GM06990 (cell line): ENCODE results near the gene SCRN1.

Source experiments
- DNase-seq: peaks from one replicate; pipeline ENCODE4 v3.0.0-alpha.2; 2011; ENCODE audit not compliant: insufficient read length; ENCODE audit errors: extremely low read depth
- H3K27me3 ChIP-seq: replicated peaks from 2 replicates; pipeline ENCODE4 v1.6.0; 2011; ENCODE audit warnings: low read length; ENCODE audit not compliant: control insufficient read depth, insufficient read depth
- H3K36me3 ChIP-seq: 2 replicates; pipeline ENCODE4 v1.5.1; 2011; ENCODE audit warnings: low read length; ENCODE audit not compliant: control insufficient read depth, insufficient read depth
- H3K4me3 ChIP-seq: replicated peaks from 2 replicates; pipeline ENCODE4 v1.5.1; 2011; ENCODE audit warnings: low read depth, mild to moderate bottlenecking, control low read depth, low read length
- TF ChIP-seq, protein P1 (sequence below): IDR thresholded peaks from 2 replicates; pipeline ENCODE4 v1.5.1; 2011; ENCODE audit warnings: low read length, control low read depth, mild to moderate bottlenecking, inconsistent platforms; ENCODE audit not compliant: insufficient read depth, poor library complexity, severe bottlenecking

The SCRN1 gene

DNA sequence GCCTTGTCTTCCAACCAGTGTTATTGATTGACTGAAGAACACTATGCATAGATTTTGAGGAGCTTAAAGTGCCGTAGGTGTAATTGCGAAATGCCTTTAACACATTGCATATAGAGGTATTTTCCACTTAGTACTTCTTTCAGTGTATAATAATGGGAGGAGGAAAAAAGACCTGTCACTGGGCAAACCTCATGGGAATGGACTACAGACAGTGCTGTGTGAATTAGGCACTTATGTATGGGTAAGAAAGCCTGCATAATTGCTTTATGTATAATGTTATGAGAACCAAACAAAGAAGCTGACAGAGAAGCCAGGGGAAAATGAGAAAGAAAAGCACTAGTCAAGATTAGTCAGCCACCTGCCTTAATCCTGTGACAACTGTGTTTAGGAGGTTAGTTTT, 12.4 kb upstream of the SCRN1 start:
- TF ChIP-seq, protein P1, sequence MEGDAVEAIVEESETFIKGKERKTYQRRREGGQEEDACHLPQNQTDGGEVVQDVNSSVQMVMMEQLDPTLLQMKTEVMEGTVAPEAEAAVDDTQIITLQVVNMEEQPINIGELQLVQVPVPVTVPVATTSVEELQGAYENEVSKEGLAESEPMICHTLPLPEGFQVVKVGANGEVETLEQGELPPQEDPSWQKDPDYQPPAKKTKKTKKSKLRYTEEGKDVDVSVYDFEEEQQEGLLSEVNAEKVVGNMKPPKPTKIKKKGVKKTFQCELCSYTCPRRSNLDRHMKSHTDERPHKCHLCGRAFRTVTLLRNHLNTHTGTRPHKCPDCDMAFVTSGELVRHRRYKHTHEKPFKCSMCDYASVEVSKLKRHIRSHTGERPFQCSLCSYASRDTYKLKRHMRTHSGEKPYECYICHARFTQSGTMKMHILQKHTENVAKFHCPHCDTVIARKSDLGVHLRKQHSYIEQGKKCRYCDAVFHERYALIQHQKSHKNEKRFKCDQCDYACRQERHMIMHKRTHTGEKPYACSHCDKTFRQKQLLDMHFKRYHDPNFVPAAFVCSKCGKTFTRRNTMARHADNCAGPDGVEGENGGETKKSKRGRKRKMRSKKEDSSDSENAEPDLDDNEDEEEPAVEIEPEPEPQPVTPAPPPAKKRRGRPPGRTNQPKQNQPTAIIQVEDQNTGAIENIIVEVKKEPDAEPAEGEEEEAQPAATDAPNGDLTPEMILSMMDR = no peak
- H3K27me3 ChIP-seq = no peaks in the 10 kb centered on the region
- no peak overlapping the region for H3K4me3 ChIP-seq
- H3K36me3 ChIP-seq = no peaks in the 10 kb centered on the region
- DNase-seq = no peak

DNA sequence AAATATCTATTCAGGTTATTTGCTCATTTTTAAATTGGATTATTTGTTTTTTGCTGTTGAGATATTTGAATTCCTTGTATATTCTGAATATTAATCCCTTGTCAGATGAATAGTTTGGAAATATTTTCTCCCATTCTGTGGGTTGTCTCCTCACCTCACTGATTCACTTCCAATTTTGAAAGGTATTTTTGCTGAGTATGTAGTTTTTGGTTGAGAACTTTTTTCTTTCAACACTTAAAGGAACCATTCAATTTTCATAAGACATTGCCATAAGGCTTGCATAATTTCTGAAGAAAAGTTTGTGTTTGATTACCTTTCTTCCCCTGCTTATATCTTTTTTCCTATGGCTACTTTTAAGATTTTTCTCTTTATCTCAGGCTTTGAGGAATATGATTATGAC, 8.9 kb upstream of the SCRN1 start:
- TF ChIP-seq, protein P1 = no peak
- Histone ChIP-seq H3K36me3 (no peaks in the 10 kb centered on the region), H3K27me3 (no peaks in the 10 kb centered on the region), H3K4me3 (no peak overlapping the region)
- DNase-seq = no peak

DNA sequence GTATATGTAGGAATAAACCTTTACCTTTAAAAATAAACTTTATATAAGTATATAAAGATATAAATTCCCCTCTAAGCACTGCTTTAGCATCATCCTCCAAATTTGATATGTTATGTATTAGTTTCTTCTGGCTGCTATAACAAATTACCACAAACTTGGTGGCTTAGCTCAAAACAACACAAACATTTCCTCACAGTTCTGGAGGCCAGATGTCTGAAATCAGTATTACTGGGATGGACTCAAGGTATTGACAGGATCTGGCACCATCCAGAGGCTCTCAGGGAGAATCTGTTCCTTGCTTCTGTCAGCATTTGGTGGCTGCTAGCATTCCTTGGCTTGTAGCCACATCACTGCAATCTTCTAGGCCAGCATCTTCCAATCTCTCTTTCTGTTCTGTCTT, 6.7 kb upstream of the SCRN1 start:
- TF ChIP-seq, protein P1 = no peak
- no peak overlapping the region for H3K4me3 ChIP-seq
- no peaks in the 10 kb centered on the region for H3K27me3 ChIP-seq
- H3K36me3 ChIP-seq = no peaks in the 10 kb centered on the region
- DNase-seq = no peak

GRCh38 chr7:29995652-29996051, 6.1 kb upstream of the SCRN1 start:
- Histone ChIP-seq H3K4me3 (no peak overlapping the region), H3K36me3 (no peaks in the 10 kb centered on the region), H3K27me3 (no peaks in the 10 kb centered on the region)
- TF ChIP-seq, protein P1 = no peak
- no peak for DNase-seq

DNA sequence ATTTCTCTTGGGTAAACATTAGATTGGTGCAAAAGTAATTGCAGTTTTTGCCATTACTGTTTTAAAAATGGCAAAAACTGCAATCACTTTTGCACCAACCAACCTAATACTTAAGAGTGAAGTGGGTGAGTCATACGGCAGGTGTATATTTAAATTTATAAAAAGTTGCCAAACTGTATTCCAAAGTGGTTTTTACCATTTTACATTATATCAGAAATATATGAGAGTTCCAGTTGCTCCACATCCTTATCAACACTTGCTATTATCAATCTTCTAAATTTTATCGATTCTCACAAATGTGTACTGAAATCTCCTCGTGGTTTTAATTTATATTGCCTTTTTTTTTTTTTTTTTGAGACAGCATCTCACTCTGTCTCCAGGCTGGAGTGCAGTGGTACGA, 3.5 kb upstream of the SCRN1 start:
- no peaks in the 10 kb centered on the region for H3K36me3 ChIP-seq
- TF ChIP-seq, protein P1 = no peak
- no peaks in the 10 kb centered on the region for H3K27me3 ChIP-seq
- no peak overlapping the region for H3K4me3 ChIP-seq
- no peak for DNase-seq

- Histone ChIP-seq H3K4me3 (no peak overlapping the region), H3K27me3 (no peaks in the 10 kb centered on the region), H3K36me3 (no peaks in the 10 kb centered on the region)
- TF ChIP-seq, protein P1 = no peak
- no peak for DNase-seq
Observed at GRCh38 chr7:29991937-29992336, 2.3 kb upstream of the SCRN1 start.
